Middle frontal gyrus (tissue), 1 donor: Measurements from ENCODE around the gene CCNE1.
"Not testable (repeated sequence)": the region's sequence is repeated elsewhere in the genome, so short reads cannot be mapped to it uniquely, and the experiment has no call there.

Source experiments
- DNase-seq: peaks from one replicate; pipeline ENCODE4 v3.0.0-alpha.2; 2015; ENCODE audit warnings: low spot score; ENCODE audit errors: extremely low spot score

CCNE1 gene

DNA sequence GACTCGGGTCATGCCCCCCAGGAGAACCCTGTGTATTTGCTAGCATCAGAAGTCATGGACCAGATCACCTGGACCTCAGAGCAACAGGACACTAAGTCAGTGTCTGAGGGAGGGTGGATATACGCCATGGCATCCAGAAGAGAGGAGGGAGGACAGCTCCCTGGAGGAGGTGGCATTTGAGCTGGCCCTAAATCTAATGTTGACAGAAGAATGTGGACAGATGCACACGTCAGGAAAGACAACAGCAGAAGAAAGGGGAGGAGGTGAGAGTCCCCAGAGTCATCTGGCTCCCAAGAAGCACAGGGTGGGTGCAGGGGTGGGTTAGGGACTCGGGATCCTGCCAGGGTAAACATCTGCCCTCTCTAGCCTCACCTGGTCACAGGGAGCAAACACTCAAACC is 24.5 kb upstream of the CCNE1 start:
- DNase-seq: no peak

DNA sequence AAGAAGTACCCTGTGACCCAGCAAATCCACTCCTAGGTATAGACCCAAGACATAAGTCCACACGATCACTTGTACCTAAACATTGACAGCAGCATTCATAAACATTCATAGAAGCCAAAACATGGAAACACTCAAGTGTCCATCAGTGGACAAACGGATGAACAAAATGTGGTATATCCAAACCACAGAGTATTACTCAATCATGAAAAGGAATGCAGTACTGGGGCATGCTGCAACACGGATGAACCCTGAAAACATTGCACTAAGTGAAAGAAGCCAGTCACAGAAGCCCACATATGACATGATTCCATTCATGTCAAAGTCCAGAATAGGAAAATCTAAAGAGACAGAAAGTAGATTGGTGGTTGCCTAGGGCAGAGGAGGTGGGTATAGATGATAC is 22.8 kb upstream of the CCNE1 start:
- no peak for DNase-seq

DNA sequence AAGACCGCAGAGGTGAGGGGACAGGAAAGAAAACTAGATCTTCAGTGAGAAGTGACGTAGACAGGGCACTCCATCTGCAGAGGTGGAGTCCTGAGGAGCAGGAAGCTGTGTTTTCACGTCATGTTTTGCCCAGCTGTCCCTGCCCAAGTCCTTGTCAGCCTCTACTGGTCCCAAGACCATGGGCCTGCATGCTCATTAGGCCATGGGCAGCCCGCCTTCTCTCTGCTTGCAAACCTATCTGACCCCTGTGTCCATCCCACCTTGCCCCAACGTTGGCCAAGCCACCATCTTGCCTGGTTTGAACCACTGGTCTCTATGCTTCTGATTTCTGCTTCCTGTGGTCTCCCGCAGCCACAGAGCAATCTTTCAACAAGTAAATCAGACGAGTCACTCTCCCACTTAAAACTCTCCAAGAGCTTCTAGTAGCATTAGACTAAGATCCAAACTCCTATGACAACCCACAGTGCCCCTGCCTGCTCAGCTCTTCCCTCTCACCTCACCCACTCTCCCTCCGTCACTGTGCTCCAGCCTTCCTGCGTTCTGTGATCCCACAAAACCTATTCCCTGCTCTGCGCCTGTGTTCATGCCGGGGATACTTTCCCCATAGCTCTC is 18.6 kb upstream of the CCNE1 start:
- no peak for DNase-seq

DNA sequence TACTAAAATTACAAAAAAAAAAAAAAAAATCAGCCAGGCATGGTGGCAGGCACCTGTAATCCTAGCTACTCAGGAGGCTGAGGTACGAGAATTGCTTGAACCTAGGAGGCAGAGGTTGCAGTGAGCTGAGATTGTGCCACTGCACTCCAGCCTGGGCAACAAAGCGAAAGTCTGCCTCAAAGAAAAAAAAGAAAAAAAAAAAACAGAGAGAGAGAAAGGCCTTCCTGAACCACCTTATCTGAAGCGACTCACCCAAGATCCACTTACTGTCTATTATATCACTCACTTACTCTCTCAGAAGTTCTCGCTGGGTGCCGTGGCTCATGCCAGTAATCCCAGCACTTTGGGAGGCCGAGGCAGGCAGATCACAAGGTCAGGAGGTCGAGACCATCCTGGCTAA is 17.3 kb upstream of the CCNE1 start:
- DNase-seq: not testable (repeated sequence)

DNA sequence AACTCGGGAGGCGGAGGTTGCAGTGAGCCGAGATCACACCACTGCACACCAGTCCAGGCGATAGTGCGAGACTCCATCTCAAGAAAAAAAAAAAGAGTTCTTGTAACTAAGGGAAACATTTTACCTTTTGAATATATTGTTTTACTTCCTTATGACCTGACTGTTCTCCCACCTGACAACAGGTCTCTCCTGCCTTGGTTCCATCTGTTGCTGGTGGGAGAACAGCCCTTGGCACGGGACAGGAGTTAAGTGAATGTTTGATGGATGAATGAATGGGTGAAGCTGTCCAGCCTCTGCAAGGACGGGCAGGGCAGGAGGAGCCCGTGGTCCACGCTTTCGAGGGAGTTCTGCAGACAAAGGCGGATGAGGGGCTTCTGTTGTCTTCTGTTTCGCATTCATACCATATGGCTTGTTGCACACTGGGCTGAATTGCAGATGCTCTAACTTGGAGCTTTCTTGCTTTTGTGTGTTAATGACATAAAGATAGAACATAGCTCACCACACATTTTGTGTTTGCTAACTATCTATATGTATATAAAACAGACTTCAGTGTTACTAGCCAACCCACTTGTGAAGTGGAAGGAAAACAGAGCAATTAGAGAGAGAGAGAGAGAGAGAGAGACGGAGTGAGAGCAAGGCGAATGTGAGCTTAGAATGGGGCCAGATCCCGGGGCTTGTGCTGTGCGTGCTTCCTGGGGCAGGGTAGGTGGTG is 16.2 kb upstream of the CCNE1 start:
- DNase-seq: no peak

DNA sequence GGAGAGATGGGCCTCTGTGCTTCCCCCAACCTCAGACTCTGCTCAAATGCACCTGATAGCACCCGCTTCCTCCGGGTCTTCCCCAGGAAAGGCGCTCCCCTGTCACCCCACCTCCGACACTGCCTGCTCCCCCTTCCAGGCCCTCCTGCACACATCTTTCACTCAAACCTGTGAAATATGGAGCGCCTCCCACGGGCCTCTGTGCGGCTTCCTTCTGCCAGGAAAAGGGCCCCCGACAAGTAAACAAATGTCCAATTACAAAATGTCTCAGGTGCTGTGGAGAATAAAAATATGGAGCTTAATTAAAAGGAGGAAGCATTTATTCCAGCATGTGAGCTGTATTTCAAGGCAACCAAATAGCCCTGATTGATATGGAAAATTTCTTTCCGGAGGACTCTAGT is 15.6 kb upstream of the CCNE1 start:
- DNase-seq: no peak

DNA sequence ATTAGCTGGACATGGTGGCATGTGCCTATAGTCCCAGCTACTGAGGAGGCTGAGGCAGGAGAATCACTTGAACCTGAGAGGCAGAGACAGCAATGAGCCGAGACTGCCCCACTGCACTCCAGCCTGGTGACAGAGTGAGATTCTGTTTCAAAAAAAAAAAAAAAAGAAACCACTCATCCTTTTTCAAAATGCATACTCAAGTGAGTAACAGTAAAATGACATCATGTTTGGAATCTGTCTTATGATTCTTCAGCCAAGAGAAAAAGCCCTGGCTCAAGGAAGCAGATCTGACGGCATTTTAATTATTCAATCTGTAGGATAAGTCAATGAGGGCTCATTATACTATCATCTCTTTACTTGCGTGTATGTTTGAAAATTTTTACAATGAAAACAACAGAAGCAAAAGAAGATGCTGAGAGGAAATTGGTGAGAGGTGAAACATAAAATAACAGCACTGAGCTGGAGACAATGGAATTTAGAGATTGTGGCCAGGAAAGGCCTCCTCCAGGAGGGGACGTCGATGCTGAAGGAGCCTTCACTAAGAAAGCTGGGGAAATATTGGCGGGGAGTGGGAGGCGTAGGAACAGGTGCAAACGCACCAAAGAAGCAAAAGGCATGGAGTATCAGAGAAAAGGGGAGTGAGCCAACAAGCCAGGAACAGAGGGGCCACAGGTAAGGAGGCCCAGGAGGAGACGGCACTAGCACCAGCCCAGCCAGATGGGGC is 12.9 kb upstream of the CCNE1 start:
- DNase-seq: no peak

DNA sequence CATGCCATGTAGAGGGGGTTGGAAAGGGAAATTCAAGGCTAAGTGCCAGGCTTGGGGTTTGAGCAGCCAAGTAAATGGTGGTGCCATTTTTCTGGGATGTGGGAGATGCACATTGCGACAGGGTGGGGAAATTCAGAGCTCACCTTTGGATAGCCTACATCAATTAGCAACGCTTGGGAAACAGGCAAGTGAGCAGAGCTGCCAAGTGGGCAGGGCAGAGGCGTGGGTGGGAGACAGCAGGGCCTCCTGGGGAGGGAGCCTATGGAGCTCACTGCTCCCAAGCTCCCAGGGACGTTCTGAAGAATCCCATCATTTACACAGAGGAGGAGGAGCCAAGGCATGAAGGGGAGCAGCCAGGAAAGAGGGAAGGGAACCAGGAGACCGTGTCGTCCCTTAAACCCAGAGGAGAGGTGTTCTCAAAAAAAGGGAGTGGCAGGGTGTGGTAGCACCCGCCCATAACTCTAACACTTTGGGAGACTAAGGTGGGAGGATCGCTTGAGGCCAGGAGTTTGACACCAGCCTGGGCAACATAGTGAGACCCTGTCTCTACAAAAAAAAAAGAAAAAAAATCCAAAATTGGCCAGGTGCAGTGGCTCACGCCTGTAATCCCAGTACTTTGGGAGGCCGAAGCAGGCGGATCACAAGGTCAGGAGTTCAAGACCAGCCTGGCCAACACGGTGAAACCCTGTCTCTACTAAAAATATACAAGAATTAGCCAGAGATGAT is 11.5 kb upstream of the CCNE1 start:
- no peak for DNase-seq

DNA sequence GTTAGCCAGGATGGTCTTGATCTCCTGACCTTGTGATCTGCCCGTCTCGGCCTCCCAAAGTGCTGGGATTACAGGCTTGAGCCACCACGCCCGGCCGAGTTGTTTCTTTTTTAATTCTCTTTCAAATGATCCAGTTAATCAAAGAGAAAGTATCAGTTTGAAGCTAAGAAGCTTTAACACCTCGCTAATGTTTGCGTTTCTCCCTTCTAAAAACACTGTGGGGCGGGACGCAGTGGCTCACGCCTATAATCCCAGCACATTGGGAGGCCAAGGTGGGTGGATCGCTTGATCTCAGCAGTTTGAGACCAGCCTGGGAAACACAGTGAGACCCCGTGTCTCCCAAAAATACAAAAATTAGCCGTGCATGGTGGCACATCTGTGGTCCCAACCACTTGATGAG is 7.8 kb upstream of the CCNE1 start:
- not testable (repeated sequence) for DNase-seq

DNA sequence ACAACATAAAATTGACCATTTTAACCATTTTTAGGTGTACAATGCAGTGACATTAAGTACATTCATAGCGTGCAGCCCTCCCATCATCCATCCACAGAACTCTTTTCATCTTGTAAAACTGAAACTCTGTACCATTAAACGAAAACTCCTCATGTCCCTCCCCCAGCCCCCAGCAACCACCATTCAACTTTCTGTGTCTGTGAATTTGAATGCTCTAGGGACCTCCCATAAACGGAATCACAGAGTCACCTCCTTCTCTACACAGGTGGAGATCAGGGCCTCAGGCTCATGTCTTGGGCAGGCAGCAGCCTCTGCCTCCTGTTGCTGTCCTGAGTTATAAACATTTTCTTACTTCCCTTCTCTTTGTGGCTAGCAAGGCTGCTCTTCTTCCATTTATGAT is 7.3 kb upstream of the CCNE1 start:
- no peak for DNase-seq

DNA sequence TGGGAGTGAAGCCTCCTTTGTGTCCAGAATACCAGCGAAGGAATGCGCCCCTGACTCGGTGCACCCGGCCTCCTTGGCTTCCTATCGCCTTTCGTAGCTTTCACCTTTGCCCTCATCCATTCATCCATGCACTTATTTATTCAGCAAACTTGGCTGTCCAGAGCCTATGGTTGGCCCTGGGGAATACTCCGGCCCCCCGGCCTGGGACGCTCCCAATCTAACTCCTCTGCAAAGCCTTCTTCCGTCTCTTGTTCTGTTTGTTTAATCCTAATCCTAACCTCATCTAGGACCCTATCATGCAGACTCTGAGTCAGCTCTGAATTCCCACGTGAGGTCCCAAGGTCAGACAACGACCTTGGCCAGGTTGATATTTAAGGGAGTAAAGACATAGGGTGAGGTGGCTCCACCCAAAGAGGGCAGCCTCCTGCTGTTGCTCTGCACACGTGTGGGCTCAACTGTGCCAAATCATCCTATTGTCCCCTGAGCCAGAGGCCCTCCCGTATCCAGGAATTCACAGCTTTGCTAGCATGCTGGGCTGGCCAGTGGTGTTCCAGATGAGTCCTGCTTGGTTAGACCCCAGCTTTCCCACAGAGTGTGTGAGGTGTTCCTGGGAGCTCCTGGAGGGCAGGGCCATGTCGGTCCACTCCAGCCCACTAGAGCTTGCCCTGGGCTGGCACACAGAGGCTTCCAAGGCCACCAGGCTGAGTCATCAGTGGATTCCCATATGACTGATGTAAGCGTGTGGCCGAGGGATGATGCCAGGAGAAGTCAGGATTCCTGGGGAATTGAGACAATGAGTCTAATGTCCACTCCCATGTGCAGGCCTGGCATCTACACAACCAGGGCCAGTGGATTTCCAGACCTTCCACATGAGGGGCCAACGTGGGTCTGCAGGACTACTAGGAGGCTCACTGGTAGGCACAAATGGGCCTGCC is 6.5 kb upstream of the CCNE1 start:
- DNase-seq: no peak

DNA sequence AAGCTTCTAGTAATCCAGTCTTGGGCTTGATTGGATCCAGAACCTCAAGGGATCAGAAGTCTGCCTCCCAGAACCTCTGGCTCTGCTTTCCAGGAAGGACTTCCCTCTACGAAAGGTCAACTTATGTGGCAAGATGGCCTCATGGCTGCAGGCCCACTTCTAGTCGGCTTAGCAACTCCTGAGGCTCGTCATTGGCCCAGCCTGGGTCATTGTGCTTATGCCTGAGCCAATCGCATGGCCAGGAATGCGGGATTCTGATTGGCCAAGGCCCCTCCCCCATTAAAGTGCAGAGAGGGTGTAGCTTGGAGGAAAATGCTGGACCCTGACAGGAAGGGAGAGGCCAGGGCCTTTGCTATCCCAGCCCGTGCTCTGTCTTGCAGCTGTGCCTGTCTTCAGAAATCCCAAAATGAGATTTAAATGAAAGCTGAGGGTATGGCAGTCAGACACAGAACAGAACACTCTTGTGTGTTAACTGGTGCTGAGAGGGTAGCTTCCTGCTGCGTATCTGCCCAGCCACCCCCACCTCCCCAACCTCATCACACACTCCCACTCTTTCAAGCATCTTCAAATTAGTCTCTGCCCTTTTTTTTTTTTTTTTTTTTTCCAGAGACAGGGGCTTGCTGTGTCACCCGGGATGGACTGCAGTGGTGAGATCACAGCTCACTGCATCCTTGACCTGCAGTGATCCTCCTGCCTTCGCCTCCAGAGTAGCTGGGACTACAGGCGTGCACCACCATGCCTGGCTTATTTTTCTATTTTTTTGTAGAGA is 5.5 kb upstream of the CCNE1 start:
- no peak for DNase-seq

DNA sequence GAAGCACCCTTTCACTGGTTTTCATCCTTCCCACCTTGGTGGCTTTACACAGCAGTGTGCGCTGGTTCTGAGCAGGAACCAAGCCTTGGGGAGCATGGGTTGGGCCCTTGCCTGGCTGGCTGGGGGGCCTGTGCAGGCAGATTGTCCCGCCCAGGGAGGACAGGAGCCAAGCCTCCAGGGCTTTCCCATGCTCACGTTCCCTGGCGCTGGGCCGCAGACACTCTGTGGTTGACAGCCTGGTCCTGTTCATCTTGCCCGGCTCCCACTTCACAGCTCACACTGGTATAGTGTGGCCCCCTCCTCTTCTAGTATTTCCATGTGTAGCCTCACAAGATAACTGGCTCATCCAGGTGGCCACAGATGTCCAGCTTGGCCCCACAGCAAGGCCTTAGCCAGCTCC is 4.6 kb upstream of the CCNE1 start:
- no peak for DNase-seq

DNA sequence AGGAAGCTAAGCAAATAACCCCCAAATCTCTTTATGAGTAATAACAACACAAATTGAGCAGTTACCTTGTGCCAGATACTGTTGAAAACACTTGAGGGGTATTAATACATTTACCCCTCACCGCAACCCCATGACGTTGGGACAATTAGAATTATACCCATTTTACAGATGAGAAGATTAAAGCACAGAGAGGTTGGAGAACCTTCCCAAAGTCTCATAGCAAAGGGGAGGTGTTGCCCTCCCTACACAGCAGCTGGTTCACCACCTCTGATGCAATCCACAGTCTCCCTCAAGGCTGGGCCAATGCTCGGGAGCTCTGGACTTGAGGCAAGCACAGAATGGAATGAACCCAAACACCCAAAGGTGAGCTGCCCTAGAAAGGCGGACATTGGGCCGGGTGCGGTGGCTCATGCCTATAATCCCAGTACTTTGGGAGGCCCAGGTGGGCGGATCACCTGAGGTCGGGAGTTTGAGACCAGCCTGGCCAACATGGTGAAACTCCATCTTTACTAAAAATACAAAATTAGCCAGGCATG is 3.9 kb upstream of the CCNE1 start:
- no peak for DNase-seq

DNA sequence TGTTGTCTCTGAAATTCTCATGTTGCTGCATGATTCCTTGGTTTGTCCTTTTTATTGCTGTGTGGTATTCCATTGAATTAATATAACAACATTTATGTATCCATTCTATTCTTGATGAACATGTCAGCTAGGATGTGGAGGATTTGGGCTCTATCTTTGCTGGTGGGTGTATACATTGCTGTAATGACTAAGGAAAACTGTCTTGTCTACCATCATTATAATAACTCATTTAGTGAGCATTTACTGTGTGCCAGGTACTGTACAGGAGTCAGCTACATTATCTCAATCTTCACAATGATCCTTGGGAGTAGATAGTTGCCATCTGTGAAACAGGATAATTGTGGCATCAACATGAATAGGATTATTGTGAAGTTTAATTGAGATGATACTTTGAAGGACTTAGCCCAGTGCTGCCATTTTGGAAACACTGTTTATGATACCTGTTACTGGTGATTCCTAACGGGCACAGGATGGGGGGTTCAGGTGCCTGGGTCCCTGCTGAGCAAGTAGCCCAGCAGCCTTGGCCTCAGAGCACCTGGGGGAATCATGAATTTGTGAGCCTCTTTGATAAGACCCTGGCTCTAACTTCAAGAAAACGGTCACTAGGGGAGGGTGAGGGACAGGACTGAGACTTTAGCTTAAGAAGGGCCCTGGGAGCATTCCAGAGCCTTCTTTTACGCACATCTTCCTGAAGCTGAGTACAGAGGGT is 1.8 kb upstream of the CCNE1 start:
- DNase-seq: no peak

DNA sequence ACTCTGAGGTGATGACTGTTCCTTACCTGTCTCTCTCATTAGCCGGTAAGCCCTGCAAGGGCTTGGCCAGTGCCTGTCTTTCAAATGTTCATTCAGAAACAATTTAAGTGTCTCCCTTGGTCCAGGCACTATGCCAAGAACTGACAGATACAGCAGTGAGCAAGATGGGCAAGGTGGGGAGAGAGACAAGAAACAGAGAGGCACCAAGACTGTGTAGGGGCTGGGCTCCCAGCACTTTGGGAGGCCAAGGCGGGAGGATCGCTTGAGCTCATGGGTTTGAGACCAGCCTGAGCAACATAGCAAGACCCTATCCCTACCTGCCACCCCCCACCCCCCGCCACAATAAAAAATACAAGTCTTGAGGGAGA is 1.3 kb upstream of the CCNE1 start:
- DNase-seq: no peak

DNA sequence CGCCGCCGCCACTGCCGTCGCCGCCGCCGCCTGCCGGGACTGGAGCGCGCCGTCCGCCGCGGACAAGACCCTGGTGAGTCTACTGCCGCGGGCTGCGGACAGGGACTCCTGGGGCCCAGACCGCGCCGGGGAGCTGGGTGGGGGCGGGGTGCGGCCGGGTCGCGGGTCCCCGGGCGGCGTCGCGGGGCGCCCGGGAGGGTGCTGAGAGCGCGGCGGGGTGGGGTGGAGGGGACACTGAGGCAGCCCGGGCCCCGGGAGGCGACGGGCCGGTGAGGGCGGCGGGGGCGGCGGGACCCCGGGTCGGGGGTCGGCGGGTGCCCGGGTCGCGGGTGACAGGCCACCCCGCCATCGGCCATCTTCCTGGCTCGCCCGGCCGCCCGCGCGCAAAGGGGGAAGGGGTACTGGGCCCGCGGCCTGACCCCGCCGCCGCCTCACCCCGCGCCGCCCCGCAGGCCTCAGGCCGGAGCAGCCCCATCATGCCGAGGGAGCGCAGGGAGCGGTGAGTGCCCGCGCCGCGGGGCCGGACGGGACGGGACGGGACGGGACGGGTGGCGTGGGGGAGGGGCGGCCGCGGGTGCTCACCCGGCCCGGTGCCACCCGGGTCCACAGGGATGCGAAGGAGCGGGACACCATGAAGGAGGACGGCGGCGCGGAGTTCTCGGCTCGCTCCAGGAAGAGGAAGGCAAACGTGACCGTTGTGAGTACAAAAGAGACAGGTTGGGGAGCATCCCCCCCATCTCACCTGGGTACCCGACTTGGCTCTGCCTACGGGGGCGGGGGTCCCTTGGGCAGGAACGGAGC is 489 bp downstream of the CCNE1 start:
- DNase-seq: no peak

DNA sequence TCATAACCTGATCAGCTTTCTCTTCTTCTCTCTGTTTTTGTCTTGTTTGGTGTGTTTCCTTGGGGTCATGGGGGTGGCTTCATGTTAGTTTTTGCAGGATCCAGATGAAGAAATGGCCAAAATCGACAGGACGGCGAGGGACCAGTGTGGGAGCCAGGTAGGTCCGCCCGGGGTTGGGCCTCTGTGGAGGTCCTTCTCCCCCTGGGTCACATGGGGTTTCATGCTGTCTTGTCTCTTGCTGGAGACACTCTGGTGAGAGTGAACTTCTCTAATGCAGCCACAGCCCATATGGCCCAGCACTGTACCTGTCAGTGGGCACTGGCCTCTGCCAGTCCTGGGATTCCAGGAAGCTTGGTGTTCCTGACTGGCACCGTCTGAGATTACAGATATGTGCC is 1.1 kb downstream of the CCNE1 start:
- DNase-seq: no peak

DNA sequence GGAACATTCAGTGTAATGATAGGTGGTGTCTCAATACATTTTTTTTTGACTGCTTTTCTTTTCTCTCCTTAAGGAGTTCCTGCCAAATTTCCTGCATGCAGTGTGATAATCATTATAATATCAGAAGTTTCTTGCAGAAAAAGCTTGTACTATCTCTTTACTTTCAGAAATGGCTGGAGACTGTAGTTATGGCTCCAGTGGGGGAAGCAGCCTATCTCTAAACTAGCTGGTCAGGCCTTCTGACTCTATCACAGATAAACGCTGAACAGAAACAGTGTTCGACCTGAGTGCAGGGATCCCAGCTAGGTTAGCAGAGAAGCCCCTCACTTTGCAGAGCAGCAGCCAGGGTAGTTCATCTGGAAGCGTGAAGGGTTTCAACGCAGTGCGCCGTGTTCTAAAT is 1.9 kb downstream of the CCNE1 start:
- DNase-seq: no peak
